ENCODE data around the gene MYO1G.

GRCh38 chr7:44987996-44988395 lies 9.2 kb upstream of the MYO1G start:
- TF ChIP-seq CTCF (IDR thresholded peaks at IDR 0.05) (no peak), POLR2A (IDR thresholded peaks at IDR 0.05) (no peak)

Measured in right lobe of liver (tissue), 4 donors.